Central memory CD8-positive, alpha-beta T cell (primary cell): ENCODE measurements around the gene TUBA1C.
"Not testable (repeated sequence)": the region's sequence is repeated elsewhere in the genome, so short reads cannot be mapped to it uniquely, and the experiment has no call there.

Source experiments
- ATAC-seq: fragments of 150-1000 bp; cut with Tn5 transposase; replicated peaks from 2 replicates; pipeline ENCODE4 v1.10.0; 2022; ENCODE audit warnings: mild to moderate bottlenecking, moderate FRiP score, moderate number of reproducible peaks; ENCODE audit not compliant: poor library complexity, severe bottlenecking; ENCODE audit errors: extremely low read depth
- DNase-seq, 2 donors: peaks; one replicate each; pipeline ENCODE4 v3.0.0; 2021; ENCODE audit warnings: low spot score in 2 of 2
- H3K27ac Mint-ChIP-seq: one replicate; pipeline ENCODE4 v1.8.0; 2022; ENCODE audit warnings: low read depth, mild to moderate bottlenecking, moderate library complexity, mixed read lengths
- H3K27me3 Mint-ChIP-seq: one replicate; pipeline ENCODE4 v1.8.0; 2022; ENCODE audit warnings: mixed read lengths
- H3K36me3 Mint-ChIP-seq: one replicate; pipeline ENCODE4 v1.8.0; 2022; ENCODE audit warnings: mild to moderate bottlenecking, moderate library complexity, mixed read lengths; ENCODE audit not compliant: insufficient read depth
- H3K4me1 Mint-ChIP-seq: one replicate; pipeline ENCODE4 v1.8.0; 2022; ENCODE audit warnings: mixed read lengths
- H3K4me3 Mint-ChIP-seq: one replicate; pipeline ENCODE4 v1.8.0; 2022; ENCODE audit warnings: mild to moderate bottlenecking, moderate library complexity, mixed read lengths
- H3K9me3 Mint-ChIP-seq: one replicate; pipeline ENCODE4 v1.8.0; 2022; ENCODE audit warnings: mixed read lengths

TUBA1C gene

GRCh38 chr12:49280545-49280944 lies 15.7 kb downstream of the TUBA1C start:
- not testable (repeated sequence) for H3K4me1 Mint-ChIP-seq, ATAC-seq, H3K9me3 Mint-ChIP-seq, DNase-seq, H3K4me3 Mint-ChIP-seq, H3K27ac Mint-ChIP-seq, H3K36me3 Mint-ChIP-seq
- H3K27me3 Mint-ChIP-seq: peaks cover 40% of the 10 kb centered on the region

- Mint-ChIP-seq H3K27me3 (peaks cover 55% of the 10 kb centered on the region), H3K4me1 (no peaks in the 10 kb centered on the region), H3K27ac (no peak overlapping the region), H3K9me3 (no peaks in the 10 kb centered on the region), H3K36me3 (peaks cover 3% of the 10 kb centered on the region), H3K4me3 (no peak overlapping the region)
- ATAC-seq: no peak
- no peak for DNase-seq
Measured at GRCh38 chr12:49282302-49282701, 17.4 kb downstream of the TUBA1C start.

- H3K27ac Mint-ChIP-seq, H3K4me1 Mint-ChIP-seq, H3K36me3 Mint-ChIP-seq, H3K4me3 Mint-ChIP-seq, DNase-seq, H3K9me3 Mint-ChIP-seq, ATAC-seq: not testable (repeated sequence)
- peaks cover 61% of the 10 kb centered on the region for H3K27me3 Mint-ChIP-seq
Measured at GRCh38 chr12:49282740-49283375, 18.0 kb downstream of the TUBA1C start.

GRCh38 chr12:49283541-49284429 lies 18.9 kb downstream of the TUBA1C start:
- DNase-seq: no peak
- no peaks in the 10 kb centered on the region for H3K4me1 Mint-ChIP-seq
- H3K27me3 Mint-ChIP-seq: peaks cover 70% of the 10 kb centered on the region
- peaks cover 6% of the 10 kb centered on the region for H3K36me3 Mint-ChIP-seq
- H3K27ac Mint-ChIP-seq: no peak overlapping the region
- no peak for ATAC-seq
- no peak overlapping the region for H3K4me3 Mint-ChIP-seq
- H3K9me3 Mint-ChIP-seq: no peaks in the 10 kb centered on the region

GRCh38 chr12:49284672-49285071 lies 19.8 kb downstream of the TUBA1C start:
- ATAC-seq (no peak), DNase-seq (no peak)
- no peaks in the 10 kb centered on the region for H3K9me3 Mint-ChIP-seq
- H3K27ac Mint-ChIP-seq: no peak overlapping the region
- H3K4me1 Mint-ChIP-seq: no peaks in the 10 kb centered on the region
- H3K4me3 Mint-ChIP-seq: no peak overlapping the region
- H3K27me3 Mint-ChIP-seq: peaks cover 65% of the 10 kb centered on the region
- H3K36me3 Mint-ChIP-seq: peaks cover 3% of the 10 kb centered on the region

- Mint-ChIP-seq H3K4me1 (no peaks in the 10 kb centered on the region), H3K9me3 (no peaks in the 10 kb centered on the region), H3K27ac (no peak overlapping the region), H3K27me3 (peaks cover 65% of the 10 kb centered on the region), H3K4me3 (no peak overlapping the region), H3K36me3 (peaks cover 3% of the 10 kb centered on the region)
- no peak for DNase-seq
- ATAC-seq: no peak
Measured at GRCh38 chr12:49287876-49288275, 23.0 kb downstream of the TUBA1C start.

- no peak for ATAC-seq
- peak; percentile 62 to 69 for DNase-seq
- H3K27ac Mint-ChIP-seq: no peak overlapping the region
- H3K4me1 Mint-ChIP-seq: no peaks in the 10 kb centered on the region
- H3K9me3 Mint-ChIP-seq: no peaks in the 10 kb centered on the region
- H3K4me3 Mint-ChIP-seq: no peak overlapping the region
- peaks cover 70% of the 10 kb centered on the region for H3K27me3 Mint-ChIP-seq
- H3K36me3 Mint-ChIP-seq: peaks cover 3% of the 10 kb centered on the region
Measured at GRCh38 chr12:49288412-49288853, 23.6 kb downstream of the TUBA1C start.

GRCh38 chr12:49288922-49289555 lies 24.2 kb downstream of the TUBA1C start:
- no peak overlapping the region for H3K4me3 Mint-ChIP-seq
- no peak overlapping the region for H3K27ac Mint-ChIP-seq
- ATAC-seq (no peak), DNase-seq (no peak)
- H3K4me1 Mint-ChIP-seq: no peaks in the 10 kb centered on the region
- peaks cover 71% of the 10 kb centered on the region for H3K27me3 Mint-ChIP-seq
- H3K9me3 Mint-ChIP-seq: no peaks in the 10 kb centered on the region
- peaks cover 3% of the 10 kb centered on the region for H3K36me3 Mint-ChIP-seq

GRCh38 chr12:49292729-49293055 lies 27.8 kb downstream of the TUBA1C start:
- H3K9me3 Mint-ChIP-seq: no peaks in the 10 kb centered on the region
- peaks cover 3% of the 10 kb centered on the region for H3K36me3 Mint-ChIP-seq
- DNase-seq (no peak), ATAC-seq (no peak)
- no peak overlapping the region for H3K4me3 Mint-ChIP-seq
- no peak overlapping the region for H3K27ac Mint-ChIP-seq
- H3K27me3 Mint-ChIP-seq: peaks cover 69% of the 10 kb centered on the region
- H3K4me1 Mint-ChIP-seq: no peaks in the 10 kb centered on the region

GRCh38 chr12:49293056-49293956 lies 28.4 kb downstream of the TUBA1C start:
- H3K4me1 Mint-ChIP-seq: no peaks in the 10 kb centered on the region
- DNase-seq (no peak), ATAC-seq (no peak)
- no peak overlapping the region for H3K27ac Mint-ChIP-seq
- H3K4me3 Mint-ChIP-seq: no peak overlapping the region
- no peaks in the 10 kb centered on the region for H3K36me3 Mint-ChIP-seq
- peaks cover 69% of the 10 kb centered on the region for H3K27me3 Mint-ChIP-seq
- H3K9me3 Mint-ChIP-seq: no peaks in the 10 kb centered on the region

- Mint-ChIP-seq H3K27ac (no peak overlapping the region), H3K9me3 (no peaks in the 10 kb centered on the region), H3K4me3 (no peak overlapping the region), H3K27me3 (peaks cover 70% of the 10 kb centered on the region), H3K4me1 (no peaks in the 10 kb centered on the region), H3K36me3 (no peaks in the 10 kb centered on the region)
- DNase-seq (no peak), ATAC-seq (no peak)
Measured at GRCh38 chr12:49294086-49294803, 29.4 kb downstream of the TUBA1C start.

GRCh38 chr12:49294804-49295081 lies 29.9 kb downstream of the TUBA1C start:
- peaks cover 71% of the 10 kb centered on the region for H3K27me3 Mint-ChIP-seq
- no peak overlapping the region for H3K27ac Mint-ChIP-seq
- no peak for DNase-seq
- ATAC-seq: no peak
- no peak overlapping the region for H3K4me3 Mint-ChIP-seq
- no peaks in the 10 kb centered on the region for H3K4me1 Mint-ChIP-seq
- no peaks in the 10 kb centered on the region for H3K9me3 Mint-ChIP-seq
- no peaks in the 10 kb centered on the region for H3K36me3 Mint-ChIP-seq
